Measurements from ENCODE around the gene TXNDC11.

TXNDC11 gene

DNA sequence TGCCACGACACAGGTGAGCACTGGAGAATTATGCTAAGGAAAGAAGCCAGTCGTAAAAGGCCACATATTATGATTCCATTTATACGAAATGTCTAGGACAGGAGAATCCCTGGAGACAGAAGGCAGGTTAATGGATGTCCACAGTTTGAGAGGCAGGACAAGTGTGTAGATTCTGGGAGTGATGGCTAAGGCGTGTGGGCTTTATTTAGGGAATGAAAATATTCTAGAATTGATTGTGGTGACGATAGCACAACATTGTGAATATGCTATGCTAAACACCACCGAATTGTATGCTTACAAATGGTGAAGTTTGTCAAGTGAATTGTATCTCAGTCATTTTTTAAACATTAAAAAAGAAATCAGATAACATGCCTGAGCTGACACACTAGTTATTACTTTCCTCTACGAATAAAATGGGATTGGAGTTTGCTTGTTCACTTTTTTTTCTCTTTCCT, 5.3 kb upstream of the TXNDC11 start:
- Mint-ChIP-seq H3K27me3 (no peaks in the 10 kb centered on the region), H3K9me3 (no peaks in the 10 kb centered on the region), H3K27ac (ENCODE audit: low read depth) (peak overlapping the region; percentile 3), H3K36me3 (ENCODE audit: insufficient read depth) (peaks cover 55% of the 10 kb centered on the region), H3K4me3 (no peak overlapping the region), H3K4me1 (peaks cover 9% of the 10 kb centered on the region)
- no peak for DNase-seq (ENCODE audit: low spot score in 2 of 2)
- ATAC-seq (replicated peaks; ENCODE audit: extremely low read depth, poor library complexity, severe bottlenecking) = no peak

DNA sequence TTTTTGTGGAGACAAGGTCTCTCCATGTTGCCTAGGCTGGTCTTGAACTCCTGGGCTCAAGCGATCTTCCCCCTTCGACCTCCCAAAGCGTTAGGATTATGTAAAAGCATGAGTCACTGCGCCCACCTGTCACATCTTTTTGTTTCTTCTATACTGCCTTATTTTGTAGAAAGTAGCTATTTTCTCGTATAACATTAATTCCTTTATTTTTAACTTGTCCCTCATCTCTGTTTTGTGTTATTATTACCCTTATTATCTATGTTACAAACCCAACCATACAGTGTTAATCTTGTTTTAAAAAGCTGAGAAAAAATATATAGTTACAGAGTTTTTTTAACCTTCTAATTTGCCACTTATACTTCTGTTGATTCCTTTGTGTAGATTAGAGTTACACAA, 1.4 kb upstream of the TXNDC11 start:
- peaks cover 36% of the 10 kb centered on the region for H3K4me1 Mint-ChIP-seq
- H3K27me3 Mint-ChIP-seq = no peaks in the 10 kb centered on the region
- no peak for ATAC-seq (replicated peaks; ENCODE audit: extremely low read depth, poor library complexity, severe bottlenecking)
- peak overlapping the region; percentile 96 for H3K27ac Mint-ChIP-seq (ENCODE audit: low read depth)
- peak overlapping the region; percentile 98 for H3K4me3 Mint-ChIP-seq
- peaks cover 31% of the 10 kb centered on the region for H3K36me3 Mint-ChIP-seq (ENCODE audit: insufficient read depth)
- no peak for DNase-seq (ENCODE audit: low spot score in 2 of 2)
- H3K9me3 Mint-ChIP-seq = no peaks in the 10 kb centered on the region

DNA sequence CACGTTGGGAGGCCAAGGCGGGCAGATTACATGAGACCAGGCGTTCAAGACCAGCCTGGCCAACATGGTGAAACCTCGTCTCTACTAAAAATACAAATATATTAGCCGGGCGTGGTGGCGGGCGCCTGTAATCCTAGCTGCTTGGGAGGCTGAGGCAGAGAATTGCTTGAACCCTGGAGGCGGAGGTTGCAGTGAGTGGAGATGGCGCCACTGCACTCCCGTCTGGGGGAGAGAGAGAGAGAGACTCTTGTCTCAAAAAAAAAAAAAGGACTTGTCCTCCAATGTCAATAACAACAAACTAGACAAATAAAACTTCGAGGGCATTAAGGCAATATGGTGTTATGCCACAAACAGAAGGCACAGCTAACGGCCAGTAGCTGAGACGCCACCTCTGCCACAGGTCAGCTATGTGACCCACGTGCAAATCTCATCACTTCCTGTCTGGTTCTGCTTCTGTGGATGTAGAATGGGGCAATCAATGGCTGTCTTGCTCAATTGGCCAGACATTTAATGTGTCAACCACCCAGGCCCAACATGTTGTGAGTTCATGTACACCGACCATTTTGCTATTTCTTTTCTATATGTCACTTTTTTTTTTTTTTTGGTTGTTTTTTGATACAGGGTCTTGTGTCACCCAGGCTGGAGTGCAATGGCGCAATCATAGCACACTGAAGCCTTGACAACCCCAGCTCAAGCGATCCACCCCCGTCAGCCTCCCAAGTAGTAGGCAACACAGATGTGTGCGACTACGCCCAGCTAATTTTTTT, 834 bp upstream of the TXNDC11 start:
- peak overlapping the region; percentile 96 for H3K27ac Mint-ChIP-seq (ENCODE audit: low read depth)
- peaks cover 41% of the 10 kb centered on the region for H3K4me1 Mint-ChIP-seq
- peak overlapping the region; percentile 98 for H3K4me3 Mint-ChIP-seq
- DNase-seq (ENCODE audit: low spot score in 2 of 2) (peak in 1 of 2 donors; percentile 22), ATAC-seq (replicated peaks; ENCODE audit: extremely low read depth, poor library complexity, severe bottlenecking) (no peak)
- H3K36me3 Mint-ChIP-seq (ENCODE audit: insufficient read depth) = peaks cover 29% of the 10 kb centered on the region
- no peaks in the 10 kb centered on the region for H3K9me3 Mint-ChIP-seq
- H3K27me3 Mint-ChIP-seq = no peaks in the 10 kb centered on the region

GRCh38 chr16:11742093-11742535, 543 bp downstream of the TXNDC11 start:
- Mint-ChIP-seq H3K4me3 (peak overlapping the region; percentile 98), H3K36me3 (ENCODE audit: insufficient read depth) (peaks cover 29% of the 10 kb centered on the region), H3K27me3 (no peaks in the 10 kb centered on the region), H3K27ac (ENCODE audit: low read depth) (peak overlapping the region; percentile 96), H3K9me3 (no peaks in the 10 kb centered on the region), H3K4me1 (peaks cover 54% of the 10 kb centered on the region)
- peak in 1 of 2 donors; percentile 19 for DNase-seq (ENCODE audit: low spot score in 2 of 2)
- ATAC-seq (replicated peaks; ENCODE audit: extremely low read depth, poor library complexity, severe bottlenecking) = peak; percentile 29

- Mint-ChIP-seq H3K27me3 (no peaks in the 10 kb centered on the region), H3K4me1 (peaks cover 70% of the 10 kb centered on the region), H3K36me3 (ENCODE audit: insufficient read depth) (peaks cover 37% of the 10 kb centered on the region), H3K9me3 (no peaks in the 10 kb centered on the region), H3K4me3 (peak overlapping the region; percentile 98), H3K27ac (ENCODE audit: low read depth) (no peak overlapping the region)
- ATAC-seq (replicated peaks; ENCODE audit: extremely low read depth, poor library complexity, severe bottlenecking) = no peak
- DNase-seq (ENCODE audit: low spot score in 2 of 2) = no peak
These were observed 2.1 kb downstream of the TXNDC11 start for GRCh38 chr16:11740567-11740966.

- ATAC-seq (replicated peaks; ENCODE audit: extremely low read depth, poor library complexity, severe bottlenecking) (no peak), DNase-seq (ENCODE audit: low spot score in 2 of 2) (no peak)
- Mint-ChIP-seq H3K27me3 (no peaks in the 10 kb centered on the region), H3K4me3 (peak overlapping the region; percentile 98), H3K27ac (ENCODE audit: low read depth) (peak overlapping the region; percentile 53), H3K36me3 (ENCODE audit: insufficient read depth) (peaks cover 50% of the 10 kb centered on the region), H3K4me1 (peaks cover 77% of the 10 kb centered on the region), H3K9me3 (no peaks in the 10 kb centered on the region)
These were observed 3.7 kb downstream of the TXNDC11 start for GRCh38 chr16:11738742-11739544.

DNA sequence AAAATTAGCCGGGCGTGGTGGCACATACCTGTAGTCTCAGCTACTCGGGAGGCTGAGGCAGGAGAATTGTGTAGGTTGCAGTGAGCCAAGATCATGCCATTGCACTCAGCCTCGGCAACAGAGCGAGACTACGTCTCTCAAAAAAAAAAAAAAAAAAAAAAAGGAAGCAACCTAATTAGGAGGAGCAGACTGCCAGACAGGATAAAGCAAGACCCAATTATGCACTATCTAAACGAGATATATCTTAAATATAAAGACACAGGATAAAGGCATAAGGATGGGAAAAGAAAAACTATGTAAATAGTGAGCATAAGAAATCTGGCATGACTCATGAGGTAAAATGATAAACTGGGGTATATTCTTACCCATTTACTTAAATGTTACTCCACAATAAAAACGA, 4.9 kb downstream of the TXNDC11 start:
- no peak for DNase-seq (ENCODE audit: low spot score in 2 of 2)
- Mint-ChIP-seq H3K9me3 (no peaks in the 10 kb centered on the region), H3K4me3 (peak overlapping the region; percentile 98), H3K36me3 (ENCODE audit: insufficient read depth) (peaks cover 47% of the 10 kb centered on the region), H3K27ac (ENCODE audit: low read depth) (peak overlapping the region; percentile 69), H3K4me1 (peaks cover 72% of the 10 kb centered on the region), H3K27me3 (no peaks in the 10 kb centered on the region)
- ATAC-seq (replicated peaks; ENCODE audit: extremely low read depth, poor library complexity, severe bottlenecking) = no peak

DNA sequence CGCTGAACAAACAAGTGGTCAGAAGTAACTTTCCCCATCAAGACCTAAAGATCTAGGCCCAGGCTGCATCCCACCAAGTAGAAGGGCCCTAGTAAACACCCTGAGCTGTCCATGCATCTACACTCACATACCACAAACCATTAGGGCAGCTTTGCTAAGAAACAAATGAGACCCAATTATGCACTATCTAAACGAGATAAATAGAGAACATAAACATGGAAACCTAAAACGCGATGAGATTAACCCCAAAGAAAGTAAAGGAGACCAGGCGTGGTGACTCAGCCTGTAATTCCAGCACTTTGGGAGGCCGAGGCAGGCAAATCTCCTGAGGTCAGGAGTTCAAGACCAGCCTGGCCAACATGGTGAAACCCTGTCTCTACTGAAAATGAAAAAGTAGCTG, 5.8 kb downstream of the TXNDC11 start:
- Mint-ChIP-seq H3K4me3 (no peak overlapping the region), H3K4me1 (peaks cover 71% of the 10 kb centered on the region), H3K27ac (ENCODE audit: low read depth) (peak overlapping the region; percentile 69), H3K36me3 (ENCODE audit: insufficient read depth) (peaks cover 52% of the 10 kb centered on the region), H3K27me3 (no peaks in the 10 kb centered on the region), H3K9me3 (no peaks in the 10 kb centered on the region)
- no peak for DNase-seq (ENCODE audit: low spot score in 2 of 2)
- no peak for ATAC-seq (replicated peaks; ENCODE audit: extremely low read depth, poor library complexity, severe bottlenecking)

- Mint-ChIP-seq H3K4me1 (peaks cover 67% of the 10 kb centered on the region), H3K9me3 (no peaks in the 10 kb centered on the region), H3K27me3 (no peaks in the 10 kb centered on the region), H3K4me3 (no peak overlapping the region), H3K27ac (ENCODE audit: low read depth) (no peak overlapping the region), H3K36me3 (ENCODE audit: insufficient read depth) (peaks cover 54% of the 10 kb centered on the region)
- no peak for ATAC-seq (replicated peaks; ENCODE audit: extremely low read depth, poor library complexity, severe bottlenecking)
- DNase-seq (ENCODE audit: low spot score in 2 of 2) = no peak
These were observed 6.9 kb downstream of the TXNDC11 start for GRCh38 chr16:11735787-11736186.

DNA sequence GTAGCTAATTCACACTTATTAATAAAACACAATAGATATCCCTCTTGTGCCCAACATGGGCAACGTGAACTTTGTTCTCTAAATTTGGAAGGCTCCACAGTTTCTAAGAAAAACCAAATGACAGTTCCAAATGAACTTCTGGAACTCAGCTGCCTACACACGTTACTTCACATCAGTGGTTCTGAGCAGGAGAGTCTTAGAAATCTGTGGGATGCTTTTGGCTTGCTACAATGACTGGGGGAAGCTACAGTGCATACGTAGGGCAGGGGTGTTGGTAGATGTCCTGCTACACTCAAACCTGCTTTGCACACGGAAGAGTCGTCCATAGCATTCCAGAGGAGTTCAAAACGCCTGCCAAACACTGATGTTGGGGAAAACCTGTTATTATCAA, 8.0 kb downstream of the TXNDC11 start:
- no peaks in the 10 kb centered on the region for H3K9me3 Mint-ChIP-seq
- H3K36me3 Mint-ChIP-seq (ENCODE audit: insufficient read depth) = peaks cover 61% of the 10 kb centered on the region
- peaks cover 61% of the 10 kb centered on the region for H3K4me1 Mint-ChIP-seq
- no peak for ATAC-seq (replicated peaks; ENCODE audit: extremely low read depth, poor library complexity, severe bottlenecking)
- H3K27me3 Mint-ChIP-seq = no peaks in the 10 kb centered on the region
- no peak for DNase-seq (ENCODE audit: low spot score in 2 of 2)
- no peak overlapping the region for H3K4me3 Mint-ChIP-seq
- no peak overlapping the region for H3K27ac Mint-ChIP-seq (ENCODE audit: low read depth)

- H3K27me3 Mint-ChIP-seq = no peaks in the 10 kb centered on the region
- peaks cover 61% of the 10 kb centered on the region for H3K4me1 Mint-ChIP-seq
- H3K36me3 Mint-ChIP-seq (ENCODE audit: insufficient read depth) = peaks cover 66% of the 10 kb centered on the region
- no peaks in the 10 kb centered on the region for H3K9me3 Mint-ChIP-seq
- no peak for DNase-seq (ENCODE audit: low spot score in 2 of 2)
- ATAC-seq (replicated peaks; ENCODE audit: extremely low read depth, poor library complexity, severe bottlenecking) = no peak
- no peak overlapping the region for H3K4me3 Mint-ChIP-seq
- H3K27ac Mint-ChIP-seq (ENCODE audit: low read depth) = no peak overlapping the region
These were observed 8.5 kb downstream of the TXNDC11 start for GRCh38 chr16:11734025-11734652.

GRCh38 chr16:11731222-11731621, 11.4 kb downstream of the TXNDC11 start:
- no peak overlapping the region for H3K27ac Mint-ChIP-seq (ENCODE audit: low read depth)
- ATAC-seq (replicated peaks; ENCODE audit: extremely low read depth, poor library complexity, severe bottlenecking) (no peak), DNase-seq (ENCODE audit: low spot score in 2 of 2) (no peak)
- H3K4me1 Mint-ChIP-seq = peaks cover 46% of the 10 kb centered on the region
- peaks cover 70% of the 10 kb centered on the region for H3K36me3 Mint-ChIP-seq (ENCODE audit: insufficient read depth)
- no peaks in the 10 kb centered on the region for H3K9me3 Mint-ChIP-seq
- no peaks in the 10 kb centered on the region for H3K27me3 Mint-ChIP-seq
- no peak overlapping the region for H3K4me3 Mint-ChIP-seq

Measured in central memory CD8-positive, alpha-beta T cell (primary cell).